Fibroblast of lung (primary cell): ENCODE data around the gene CST7. TPM values are rescaled to one million over a fixed set of nuclear protein-coding genes. Genes with fewer than 3 reads are reported as not detected.

ENCODE experiments used
- polyA plus RNA-seq, 2 donors: library from polyadenylated mRNA; depleted of rRNA in 1 of 2; stranded (reverse) in 1 of 2; unstranded in 1 of 2; fragments of >200 nt; gene quantifications; 2 replicates each; pipeline ENCODE4 v1.2.1, GENCODE V29; 2011 to 2012; ENCODE audit warnings: missing spikeins in 1 of 2
- total RNA-seq: library from RNA; depleted of rRNA; stranded (reverse); fragments of >200 nt; gene quantifications from 2 replicates; pipeline ENCODE4 v1.2.1, GENCODE V29; 2014

The CST7 gene
- total and polyA plus RNA-seq, 2 donors (not counting 1 experiment from before 2014, with no cell fraction given), result not detected

Other genes with a start within 250 kb of the CST7 start
- 64.5 and 104 TPM in 2 replicates for gene APMAP, start 43.5 kb downstream of the CST7 start, total RNA-seq
- 72.5 and 79.2 TPM in 2 replicates for gene APMAP, start 43.5 kb downstream of the CST7 start, polyA plus RNA-seq
- 1.3 and 3.9 TPM in 2 replicates for gene ACSS1, start 108.9 kb downstream of the CST7 start, total RNA-seq
- gene ACSS1, start 108.9 kb downstream of the CST7 start, polyA plus RNA-seq, result 0.53 and 3.4 TPM in 2 replicates
- gene VSX1, start 132.9 kb downstream of the CST7 start, total RNA-seq, result not detected in 2 replicates
- not detected in 2 replicates for gene VSX1, start 132.9 kb downstream of the CST7 start, polyA plus RNA-seq
- 49.6 and 56.5 TPM in 2 replicates for gene ENTPD6, start 246.4 kb downstream of the CST7 start, total RNA-seq
- 45.7 and 59.9 TPM in 2 replicates for gene ENTPD6, start 246.4 kb downstream of the CST7 start, polyA plus RNA-seq